Measurements from ENCODE around the gene UBE2I.

- TF ChIP-seq CTCF (conservative IDR thresholded peaks at IDR 0.05; ENCODE audit: low read length) (no peak), EZH2phosphoT487 (IDR thresholded peaks at IDR 0.05; ENCODE audit: borderline replicate concordance, low read depth, low read length) (no peak)
These were observed 29.4 kb upstream of the UBE2I start for GRCh38 chr16:1279945-1280589.

All from OCI-LY7 (cell line).